DOHH2 (cell line): ENCODE data around the gene CCDC71L.

Experiments
- EZH2phosphoT487 ChIP-seq: fragments of 200-600 bp; sonication (generic); IDR thresholded peaks from 2 replicates; pipeline ENCODE4 v1.6.1; 2017; ENCODE audit warnings: borderline replicate concordance, mild to moderate bottlenecking, antibody characterized with exemption, low read length, moderate library complexity, mixed read lengths
- TF ChIP-seq, protein P1 (sequence below): fragments of 200-600 bp; sonication (generic); IDR thresholded peaks from one replicate; pipeline ENCODE4 v1.5.1; 2014; ENCODE audit warnings: antibody characterized with exemption, mild to moderate bottlenecking, low read depth, low read length; ENCODE audit not compliant: poor library complexity, severe bottlenecking

GRCh38 chr7:106625678-106626301 is 35.2 kb downstream of the CCDC71L start:
- TF ChIP-seq, protein P1, sequence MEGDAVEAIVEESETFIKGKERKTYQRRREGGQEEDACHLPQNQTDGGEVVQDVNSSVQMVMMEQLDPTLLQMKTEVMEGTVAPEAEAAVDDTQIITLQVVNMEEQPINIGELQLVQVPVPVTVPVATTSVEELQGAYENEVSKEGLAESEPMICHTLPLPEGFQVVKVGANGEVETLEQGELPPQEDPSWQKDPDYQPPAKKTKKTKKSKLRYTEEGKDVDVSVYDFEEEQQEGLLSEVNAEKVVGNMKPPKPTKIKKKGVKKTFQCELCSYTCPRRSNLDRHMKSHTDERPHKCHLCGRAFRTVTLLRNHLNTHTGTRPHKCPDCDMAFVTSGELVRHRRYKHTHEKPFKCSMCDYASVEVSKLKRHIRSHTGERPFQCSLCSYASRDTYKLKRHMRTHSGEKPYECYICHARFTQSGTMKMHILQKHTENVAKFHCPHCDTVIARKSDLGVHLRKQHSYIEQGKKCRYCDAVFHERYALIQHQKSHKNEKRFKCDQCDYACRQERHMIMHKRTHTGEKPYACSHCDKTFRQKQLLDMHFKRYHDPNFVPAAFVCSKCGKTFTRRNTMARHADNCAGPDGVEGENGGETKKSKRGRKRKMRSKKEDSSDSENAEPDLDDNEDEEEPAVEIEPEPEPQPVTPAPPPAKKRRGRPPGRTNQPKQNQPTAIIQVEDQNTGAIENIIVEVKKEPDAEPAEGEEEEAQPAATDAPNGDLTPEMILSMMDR = no peak
- no peak for TF ChIP-seq EZH2phosphoT487
